Measurements from ENCODE around the gene CDH23.
"Not testable (repeated sequence)": the region's sequence is repeated elsewhere in the genome, so short reads cannot be mapped to it uniquely, and the experiment has no call there.

CDH23 gene

DNA sequence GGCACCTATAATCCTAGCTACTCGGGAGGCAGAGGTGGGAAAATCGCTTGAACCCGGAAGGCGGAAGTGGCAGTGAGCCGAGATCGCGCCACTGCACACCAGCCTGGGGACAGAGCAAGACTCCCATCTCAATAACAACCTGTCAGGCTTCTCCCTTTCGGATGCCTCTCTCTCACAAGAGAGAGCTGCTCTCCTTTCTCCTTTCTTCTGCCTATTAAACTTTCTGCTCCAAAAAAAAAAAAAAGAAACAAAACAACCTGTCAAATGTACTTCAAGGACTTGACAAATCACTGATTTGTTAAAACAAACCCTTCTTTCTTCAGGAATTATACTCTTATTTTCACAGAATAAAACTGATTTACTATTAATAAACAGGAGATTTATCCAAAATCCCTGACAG, 450.7 kb downstream of the CDH23 start:
- Mint-ChIP-seq H3K9me3 (no peaks in the 10 kb centered on the region), H3K27ac (no peak overlapping the region), H3K4me3 (no peak overlapping the region), H3K4me1 (peaks cover 59% of the 10 kb centered on the region), H3K36me3 (ENCODE audit: low read depth) (peaks cover 35% of the 10 kb centered on the region), H3K27me3 (ENCODE audit: low read depth, poor library complexity) (peaks cover 2% of the 10 kb centered on the region)
- DNase-seq = no peak
- TF ChIP-seq, protein P1, sequence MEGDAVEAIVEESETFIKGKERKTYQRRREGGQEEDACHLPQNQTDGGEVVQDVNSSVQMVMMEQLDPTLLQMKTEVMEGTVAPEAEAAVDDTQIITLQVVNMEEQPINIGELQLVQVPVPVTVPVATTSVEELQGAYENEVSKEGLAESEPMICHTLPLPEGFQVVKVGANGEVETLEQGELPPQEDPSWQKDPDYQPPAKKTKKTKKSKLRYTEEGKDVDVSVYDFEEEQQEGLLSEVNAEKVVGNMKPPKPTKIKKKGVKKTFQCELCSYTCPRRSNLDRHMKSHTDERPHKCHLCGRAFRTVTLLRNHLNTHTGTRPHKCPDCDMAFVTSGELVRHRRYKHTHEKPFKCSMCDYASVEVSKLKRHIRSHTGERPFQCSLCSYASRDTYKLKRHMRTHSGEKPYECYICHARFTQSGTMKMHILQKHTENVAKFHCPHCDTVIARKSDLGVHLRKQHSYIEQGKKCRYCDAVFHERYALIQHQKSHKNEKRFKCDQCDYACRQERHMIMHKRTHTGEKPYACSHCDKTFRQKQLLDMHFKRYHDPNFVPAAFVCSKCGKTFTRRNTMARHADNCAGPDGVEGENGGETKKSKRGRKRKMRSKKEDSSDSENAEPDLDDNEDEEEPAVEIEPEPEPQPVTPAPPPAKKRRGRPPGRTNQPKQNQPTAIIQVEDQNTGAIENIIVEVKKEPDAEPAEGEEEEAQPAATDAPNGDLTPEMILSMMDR (IDR thresholded peaks at IDR 0.05) = no peak

DNA sequence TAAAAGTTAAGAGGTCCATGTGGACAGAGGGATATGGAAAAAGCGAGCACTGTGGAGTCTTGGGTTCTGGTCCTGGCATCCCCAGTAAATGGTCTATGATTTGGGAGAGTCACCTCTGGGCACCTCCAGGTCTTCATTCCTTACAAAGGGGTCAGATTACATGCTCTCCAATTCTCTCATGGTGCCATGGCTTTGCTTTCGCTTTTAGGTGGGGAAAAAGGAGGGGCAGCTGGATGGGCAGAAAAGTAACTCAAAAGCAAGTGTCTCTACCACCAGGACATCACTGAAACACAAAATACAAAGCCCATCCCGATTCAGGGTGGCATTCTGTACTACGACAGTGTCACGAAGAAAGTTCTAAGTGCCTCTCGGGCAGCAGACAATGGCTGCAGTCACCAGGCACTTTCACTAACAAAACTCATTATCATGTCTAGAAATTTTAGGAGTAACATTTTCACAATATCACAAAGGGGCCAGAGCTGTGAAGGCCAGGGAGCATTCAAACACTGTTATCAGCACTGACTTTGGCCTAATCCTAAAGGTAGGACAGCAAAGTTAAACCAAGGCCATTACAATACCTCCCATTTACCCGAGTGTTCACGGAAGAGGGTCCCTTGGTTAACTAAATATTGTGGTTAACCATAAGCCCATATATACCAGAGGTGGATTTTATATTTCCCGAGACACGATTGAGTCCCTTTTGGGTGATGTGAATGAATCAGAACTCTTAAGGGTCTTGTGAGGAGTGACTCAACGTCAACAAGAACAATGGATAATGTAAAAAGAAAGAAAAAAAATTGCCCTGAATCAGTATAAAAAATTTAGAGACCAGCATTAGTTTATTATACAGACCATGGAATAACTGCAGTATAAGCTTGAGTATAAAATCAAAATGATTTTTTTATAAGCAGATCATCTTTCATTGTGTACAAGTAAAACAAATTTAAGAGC, 451.9 kb downstream of the CDH23 start:
- H3K27me3 Mint-ChIP-seq (ENCODE audit: low read depth, poor library complexity) = peaks cover 2% of the 10 kb centered on the region
- no peak overlapping the region for H3K27ac Mint-ChIP-seq
- TF ChIP-seq, protein P1 (IDR thresholded peaks at IDR 0.05) = no peak
- H3K36me3 Mint-ChIP-seq (ENCODE audit: low read depth) = peaks cover 35% of the 10 kb centered on the region
- peak overlapping the region; percentile 61 for H3K4me3 Mint-ChIP-seq
- H3K4me1 Mint-ChIP-seq = peaks cover 47% of the 10 kb centered on the region
- H3K9me3 Mint-ChIP-seq = no peaks in the 10 kb centered on the region
- no peak for DNase-seq

DNA sequence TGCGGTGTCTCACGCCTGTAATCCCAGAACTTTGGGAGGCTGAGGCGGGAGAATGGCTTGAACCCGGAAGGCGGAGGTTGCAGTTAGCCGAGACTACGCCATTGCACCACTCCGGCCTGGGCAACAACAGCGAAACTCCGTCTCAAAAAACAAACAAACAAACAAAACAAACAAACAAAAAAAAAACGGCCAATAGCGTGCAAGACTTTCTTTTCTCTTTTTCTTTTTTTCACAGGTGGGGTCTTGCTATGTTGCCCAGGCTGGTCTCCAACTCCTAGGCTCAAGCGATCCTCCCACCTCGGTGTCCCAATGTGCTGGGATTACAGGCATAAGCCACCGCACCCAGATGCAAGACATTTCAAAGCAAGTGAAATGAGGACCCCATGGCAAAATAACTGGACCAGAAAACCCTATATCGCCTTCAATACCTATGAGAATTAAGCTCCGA, 452.8 kb downstream of the CDH23 start:
- Mint-ChIP-seq H3K4me3 (peak overlapping the region; percentile 95), H3K9me3 (no peaks in the 10 kb centered on the region), H3K27me3 (ENCODE audit: low read depth, poor library complexity) (peaks cover 2% of the 10 kb centered on the region), H3K27ac (no peak overlapping the region), H3K4me1 (peaks cover 45% of the 10 kb centered on the region), H3K36me3 (ENCODE audit: low read depth) (peaks cover 35% of the 10 kb centered on the region)
- TF ChIP-seq, protein P1 (IDR thresholded peaks at IDR 0.05) = no peak
- DNase-seq = no peak

DNA sequence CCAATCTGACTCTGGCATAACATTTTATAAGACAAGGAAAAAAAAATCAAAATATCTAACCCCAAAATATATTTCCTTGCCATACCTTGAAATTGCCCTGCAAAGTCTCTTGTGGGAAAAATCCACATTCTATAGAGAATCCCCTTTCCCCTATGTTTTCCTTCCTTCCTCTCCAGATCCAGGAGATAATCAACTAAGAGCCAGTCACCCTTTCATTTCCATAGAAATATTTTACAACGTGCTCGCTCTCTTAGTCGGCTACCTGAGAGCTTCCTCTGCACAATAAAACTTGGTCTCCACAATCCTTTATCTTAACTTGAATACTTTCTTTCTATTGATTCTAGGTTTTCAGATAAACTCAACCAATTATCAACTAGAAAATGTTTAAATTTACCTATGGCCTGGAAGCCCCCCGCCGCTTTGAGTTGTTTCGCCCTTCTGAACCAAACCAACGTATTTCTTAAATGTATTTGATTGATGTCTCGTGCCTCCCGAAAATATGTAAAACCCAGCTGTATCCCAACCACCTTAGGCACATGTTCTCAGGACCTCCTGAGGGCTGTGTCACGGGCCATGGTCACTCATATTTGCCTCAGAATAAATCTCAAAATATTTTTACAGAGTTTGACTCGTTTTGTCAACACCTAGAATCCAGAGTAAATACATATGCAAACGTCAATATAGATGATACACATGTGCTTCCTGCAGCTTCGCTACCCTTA, 453.5 kb downstream of the CDH23 start:
- H3K9me3 Mint-ChIP-seq = no peaks in the 10 kb centered on the region
- H3K4me1 Mint-ChIP-seq = peaks cover 45% of the 10 kb centered on the region
- TF ChIP-seq, protein P1 (IDR thresholded peaks at IDR 0.05) = no peak
- DNase-seq = no peak
- peak overlapping the region; percentile 90 for H3K27ac Mint-ChIP-seq
- peaks cover 28% of the 10 kb centered on the region for H3K36me3 Mint-ChIP-seq (ENCODE audit: low read depth)
- peak overlapping the region; percentile 95 for H3K4me3 Mint-ChIP-seq
- H3K27me3 Mint-ChIP-seq (ENCODE audit: low read depth, poor library complexity) = peaks cover 2% of the 10 kb centered on the region

DNA sequence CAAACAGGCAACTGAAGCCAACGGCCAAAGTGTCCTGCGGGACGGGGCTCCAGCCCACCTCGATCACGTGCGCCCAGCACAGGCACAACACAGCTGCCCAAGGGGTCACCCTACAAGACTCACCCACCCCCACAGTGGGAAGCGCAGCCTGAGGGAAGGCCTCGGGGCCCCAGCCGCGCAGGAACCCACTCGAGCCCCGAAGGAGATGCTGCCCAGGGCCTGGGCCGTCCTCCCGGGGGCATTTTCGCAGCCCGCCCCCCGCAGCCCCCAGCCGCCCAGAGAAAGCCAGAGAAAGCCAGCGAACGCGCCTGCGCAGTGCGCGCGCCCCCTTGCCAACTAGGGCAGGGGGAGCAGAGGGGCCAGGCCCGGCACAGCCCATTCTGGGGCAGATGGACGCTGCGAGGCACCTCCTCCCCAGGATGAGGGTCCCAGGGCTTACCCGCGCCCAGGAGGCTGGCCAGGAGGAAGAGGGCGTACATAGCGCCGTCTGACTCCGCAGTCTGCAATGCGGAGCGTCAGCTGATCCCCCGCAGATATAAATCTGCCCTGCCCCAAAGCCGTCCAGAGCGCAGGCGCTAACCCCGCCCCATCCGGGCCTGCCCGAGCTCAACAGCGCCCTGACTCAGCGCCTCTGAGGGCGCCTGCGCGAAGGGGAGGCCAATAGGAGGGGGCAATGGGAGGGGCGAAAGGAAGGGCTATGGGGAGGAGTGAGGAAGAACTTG, 454.2 kb downstream of the CDH23 start, which contains the start of gene PSAP:
TSS of gene PSAP (minus strand) at position 509 of the 722 bp plus-strand sequence. CDS start at position 479, 30 bp downstream.
- H3K9me3 Mint-ChIP-seq = no peaks in the 10 kb centered on the region
- peak within 1 kb of the TSS; percentile 95 for H3K4me3 Mint-ChIP-seq
- H3K27ac Mint-ChIP-seq = peak within 1 kb of the TSS; percentile 90
- H3K4me1 Mint-ChIP-seq = peaks cover 45% of the 10 kb centered on the region
- peak; percentile 99 for DNase-seq
- TF ChIP-seq, protein P1 (IDR thresholded peaks at IDR 0.05) = no peak
- peaks cover 2% of the 10 kb centered on the region for H3K27me3 Mint-ChIP-seq (ENCODE audit: low read depth, poor library complexity)
- peaks cover 21% of the 10 kb centered on the region for H3K36me3 Mint-ChIP-seq (ENCODE audit: low read depth)

DNA sequence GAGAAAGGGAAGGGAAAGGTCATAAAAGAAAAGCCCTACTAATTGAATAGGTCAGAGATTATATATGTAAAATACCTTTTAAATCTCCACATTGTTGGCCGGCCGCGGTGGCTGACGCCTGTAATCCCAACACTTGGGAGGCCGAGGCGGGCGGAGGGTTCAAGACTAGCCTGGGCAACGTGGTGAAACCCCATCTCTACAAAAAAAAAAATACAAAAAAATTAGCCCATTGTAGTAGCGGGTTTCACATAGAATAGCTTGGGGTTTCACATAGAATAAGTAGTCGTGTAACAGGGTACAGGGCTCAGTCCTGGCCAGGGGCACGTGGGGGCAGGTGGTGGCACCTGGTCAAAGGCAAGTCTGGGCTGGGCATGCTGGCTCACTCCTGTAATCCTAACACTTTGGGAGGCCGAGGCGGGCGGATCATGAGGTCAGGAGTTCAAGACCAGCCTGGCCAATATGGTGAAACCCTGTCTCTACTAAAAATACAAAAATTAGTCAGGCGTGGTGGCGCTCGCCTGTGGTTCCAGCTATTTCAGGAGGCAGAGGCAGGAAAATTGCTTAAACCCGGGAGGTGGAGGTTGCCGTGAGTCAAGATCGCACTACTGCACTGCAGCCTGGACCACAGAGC, 454.9 kb downstream of the CDH23 start:
- not testable (repeated sequence) for H3K27me3 Mint-ChIP-seq (ENCODE audit: low read depth, poor library complexity); DNase-seq; H3K9me3 Mint-ChIP-seq
- peaks cover 19% of the 10 kb centered on the region for H3K36me3 Mint-ChIP-seq (ENCODE audit: low read depth)
- peak overlapping the region; percentile 69 for H3K27ac Mint-ChIP-seq
- peaks cover 45% of the 10 kb centered on the region for H3K4me1 Mint-ChIP-seq
- H3K4me3 Mint-ChIP-seq = peak overlapping the region; percentile 95
